GM12891 (cell line): ENCODE data around the gene TCF7L1.

ENCODE experiments used
- DNase-seq: peaks from one replicate; pipeline ENCODE4 v3.0.0; 2011; ENCODE audit warnings: low spot score; ENCODE audit not compliant: insufficient read length
- FAIRE-seq: peaks from 2 replicates; lab custom pipeline; 2011; peaks lifted over from hg19 to GRCh38; lab: Jason Lieb, UNC
- PAX5 ChIP-seq: IDR thresholded peaks from 2 replicates; pipeline ENCODE4 v1.6.1; 2011; ENCODE audit warnings: low read length, moderate library complexity, mild to moderate bottlenecking; ENCODE audit not compliant: insufficient read depth, severe bottlenecking
- POLR2A ChIP-seq: IDR thresholded peaks from 2 replicates; pipeline ENCODE4 v1.6.1; 2011; ENCODE audit warnings: low read depth, low read length, control low read depth
- POLR2AphosphoS5 ChIP-seq: IDR thresholded peaks from 2 replicates; pipeline ENCODE4 v1.6.1; 2011; ENCODE audit warnings: low read depth, low read length, control low read depth
- POU2F2 ChIP-seq: IDR thresholded peaks from 2 replicates; pipeline ENCODE4 v1.6.1; 2011; ENCODE audit warnings: low read depth, mild to moderate bottlenecking, control low read depth, low read length, moderate library complexity
- SPI1 ChIP-seq: IDR thresholded peaks from 2 replicates; pipeline ENCODE4 v1.6.1; 2011; ENCODE audit warnings: low read depth, low read length, control low read depth
- TAF1 ChIP-seq: IDR thresholded peaks from 2 replicates; pipeline ENCODE4 v1.6.1; 2011; ENCODE audit warnings: low read depth, low read length, control low read depth

TCF7L1 gene

GRCh38 chr2:85181844-85182456, 48.8 kb downstream of the TCF7L1 start:
- no peak for TF ChIP-seq TAF1
- TF ChIP-seq POLR2AphosphoS5: no peak
- no peak for TF ChIP-seq SPI1
- FAIRE-seq (no peak), DNase-seq (no peak)

- no peak for DNase-seq
- FAIRE-seq: no peak
- TF ChIP-seq SPI1: no peak
- no peak for TF ChIP-seq POLR2AphosphoS5
These were observed 49.9 kb downstream of the TCF7L1 start for GRCh38 chr2:85183076-85183475.

DNA sequence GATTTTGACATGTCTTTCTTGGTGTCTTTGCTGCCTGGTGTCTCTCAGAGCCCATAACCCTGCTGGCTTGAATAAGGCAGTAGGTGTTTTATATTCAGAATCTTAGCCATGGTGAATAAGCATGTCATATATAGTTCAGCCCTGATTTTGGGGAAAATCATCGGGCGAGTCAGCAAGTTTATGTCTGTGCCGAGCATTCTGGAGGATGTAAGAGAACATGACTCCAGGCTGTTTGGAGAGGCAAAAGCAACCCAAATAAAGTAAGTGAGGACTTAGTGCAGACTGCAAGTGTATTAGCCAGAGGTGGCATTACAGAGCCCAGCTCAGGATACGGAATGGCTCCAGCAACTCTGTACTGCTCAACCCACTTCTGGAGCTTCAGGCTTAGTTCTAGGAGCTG, 50.3 kb downstream of the TCF7L1 start:
- no peak for TF ChIP-seq SPI1
- TF ChIP-seq POLR2AphosphoS5: no peak
- TF ChIP-seq TAF1: no peak
- no peak for TF ChIP-seq POLR2A
- TF ChIP-seq POU2F2: no peak
- no peak for TF ChIP-seq PAX5
- no peak for FAIRE-seq
- no peak for DNase-seq

DNA sequence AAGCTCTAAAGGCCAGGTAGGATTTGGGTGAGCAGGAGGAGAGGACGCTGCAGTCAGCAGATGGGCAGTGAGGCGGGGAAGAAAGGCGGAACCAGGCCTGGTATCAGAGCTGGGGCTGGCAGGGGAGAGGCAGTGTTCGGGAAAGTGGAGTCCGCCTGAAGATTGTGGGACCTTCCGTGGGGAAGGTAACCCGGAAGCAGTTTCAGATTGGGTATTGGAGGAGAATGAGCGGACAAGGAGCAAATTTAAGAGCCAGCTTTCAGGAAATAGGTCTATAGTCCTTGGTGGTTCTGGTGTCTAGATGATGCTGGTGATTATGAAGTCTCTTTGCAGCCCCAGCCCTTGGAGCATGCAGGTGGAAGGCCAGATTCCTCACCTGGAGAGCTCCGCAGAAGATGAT, 51.0 kb downstream of the TCF7L1 start:
- DNase-seq (no peak), FAIRE-seq (no peak)
- TF ChIP-seq POLR2A: no peak
- TF ChIP-seq TAF1: no peak
- no peak for TF ChIP-seq PAX5
- TF ChIP-seq SPI1: no peak
- TF ChIP-seq POLR2AphosphoS5: no peak

- TF ChIP-seq TAF1: no peak
- TF ChIP-seq POLR2A: no peak
- TF ChIP-seq SPI1: no peak
- no peak for TF ChIP-seq POU2F2
- TF ChIP-seq PAX5: no peak
- no peak for TF ChIP-seq POLR2AphosphoS5
- DNase-seq: no peak
- FAIRE-seq: no peak
These were observed 51.8 kb downstream of the TCF7L1 start for GRCh38 chr2:85184990-85185389.

GRCh38 chr2:85185431-85185940, 52.3 kb downstream of the TCF7L1 start:
- DNase-seq: no peak
- TF ChIP-seq TAF1 (no peak), SPI1 (no peak), POLR2A (no peak), PAX5 (no peak), POLR2AphosphoS5 (no peak), POU2F2 (no peak)
- no peak for FAIRE-seq

GRCh38 chr2:85187069-85187468, 53.9 kb downstream of the TCF7L1 start:
- no peak for TF ChIP-seq POU2F2
- no peak for TF ChIP-seq POLR2AphosphoS5
- no peak for TF ChIP-seq PAX5
- no peak for TF ChIP-seq SPI1
- no peak for TF ChIP-seq TAF1
- no peak for TF ChIP-seq POLR2A
- FAIRE-seq: no peak
- DNase-seq: no peak

- DNase-seq (no peak), FAIRE-seq (no peak)
- TF ChIP-seq POLR2AphosphoS5 (no peak), POLR2A (no peak)
These were observed 55.7 kb downstream of the TCF7L1 start for GRCh38 chr2:85188852-85189251.

DNA sequence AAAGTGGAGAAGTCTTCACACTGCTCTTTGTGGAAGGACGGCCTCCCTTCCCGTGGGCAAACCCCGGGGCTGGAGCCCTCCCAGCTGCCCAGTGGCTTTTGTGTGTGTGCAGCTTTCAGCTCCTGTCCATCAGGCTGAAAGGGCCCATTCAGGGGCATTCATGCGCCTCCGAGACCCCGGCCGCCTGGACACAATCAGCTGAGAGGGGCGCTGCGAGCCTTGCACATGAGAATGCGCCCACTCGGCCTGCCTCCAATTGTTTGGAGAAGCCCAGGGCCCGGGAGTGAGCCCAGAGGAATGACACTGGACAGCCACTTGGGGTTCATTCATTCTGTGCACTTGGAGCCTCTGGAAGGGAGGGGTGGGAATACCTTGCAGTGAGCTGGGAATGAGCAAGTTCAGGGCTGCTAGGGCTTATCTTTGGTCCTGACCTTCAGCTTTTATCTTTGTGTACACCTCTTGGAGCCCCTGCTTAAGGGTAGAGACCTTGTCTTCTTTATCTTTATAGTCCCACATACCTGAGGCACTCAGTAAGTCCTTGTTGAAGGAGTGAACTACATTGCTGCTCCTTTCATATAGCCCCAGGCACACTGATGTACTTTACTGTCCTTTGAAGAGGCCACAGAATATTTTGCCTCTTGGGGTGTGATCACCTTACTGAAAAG, 56.5 kb downstream of the TCF7L1 start:
- FAIRE-seq: no peak
- TF ChIP-seq POLR2AphosphoS5 (no peak), POLR2A (no peak), POU2F2 (no peak), PAX5 (no peak), SPI1 (no peak), TAF1 (no peak)
- no peak for DNase-seq

GRCh38 chr2:85191157-85191556, 58.0 kb downstream of the TCF7L1 start:
- FAIRE-seq: no peak

More at GRCh38 chr2:85191157-85191556, 58.0 kb downstream of the TCF7L1 start:
- TF ChIP-seq SPI1: no peak
- TF ChIP-seq TAF1: no peak
- TF ChIP-seq POLR2AphosphoS5: no peak
- TF ChIP-seq POLR2A: no peak
- TF ChIP-seq PAX5: no peak
- TF ChIP-seq POU2F2: no peak
- no peak for DNase-seq
